ENCODE measurements around the gene DCAF8. TPM values are rescaled to one million over a fixed set of nuclear protein-coding genes. Genes with fewer than 3 reads are reported as not detected.

The DCAF8 gene
- total RNA-seq, 1 experiment from 2014 or later, result 143 TPM

DNA sequence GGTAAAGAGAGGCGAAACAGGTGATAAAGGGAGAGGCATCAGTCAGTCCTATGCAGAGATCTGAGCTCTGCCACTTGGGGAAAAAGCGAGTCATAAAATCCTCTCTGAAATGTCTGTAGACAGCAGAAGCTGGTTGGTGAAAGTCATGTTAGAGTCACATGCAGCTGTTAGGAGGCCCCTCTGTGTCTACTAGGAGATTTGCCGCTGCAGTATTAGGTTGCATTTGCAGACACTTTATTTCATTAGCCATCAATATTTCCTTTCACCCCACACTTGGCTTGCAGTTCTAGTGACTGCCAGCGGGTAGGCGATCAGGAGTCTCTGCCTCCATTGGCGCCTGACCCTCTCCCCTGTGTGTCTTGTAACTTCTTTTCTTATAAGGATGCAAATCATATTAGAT is 94.8 kb downstream of the DCAF8 start (continued):
- TF ChIP-seq, protein P1, sequence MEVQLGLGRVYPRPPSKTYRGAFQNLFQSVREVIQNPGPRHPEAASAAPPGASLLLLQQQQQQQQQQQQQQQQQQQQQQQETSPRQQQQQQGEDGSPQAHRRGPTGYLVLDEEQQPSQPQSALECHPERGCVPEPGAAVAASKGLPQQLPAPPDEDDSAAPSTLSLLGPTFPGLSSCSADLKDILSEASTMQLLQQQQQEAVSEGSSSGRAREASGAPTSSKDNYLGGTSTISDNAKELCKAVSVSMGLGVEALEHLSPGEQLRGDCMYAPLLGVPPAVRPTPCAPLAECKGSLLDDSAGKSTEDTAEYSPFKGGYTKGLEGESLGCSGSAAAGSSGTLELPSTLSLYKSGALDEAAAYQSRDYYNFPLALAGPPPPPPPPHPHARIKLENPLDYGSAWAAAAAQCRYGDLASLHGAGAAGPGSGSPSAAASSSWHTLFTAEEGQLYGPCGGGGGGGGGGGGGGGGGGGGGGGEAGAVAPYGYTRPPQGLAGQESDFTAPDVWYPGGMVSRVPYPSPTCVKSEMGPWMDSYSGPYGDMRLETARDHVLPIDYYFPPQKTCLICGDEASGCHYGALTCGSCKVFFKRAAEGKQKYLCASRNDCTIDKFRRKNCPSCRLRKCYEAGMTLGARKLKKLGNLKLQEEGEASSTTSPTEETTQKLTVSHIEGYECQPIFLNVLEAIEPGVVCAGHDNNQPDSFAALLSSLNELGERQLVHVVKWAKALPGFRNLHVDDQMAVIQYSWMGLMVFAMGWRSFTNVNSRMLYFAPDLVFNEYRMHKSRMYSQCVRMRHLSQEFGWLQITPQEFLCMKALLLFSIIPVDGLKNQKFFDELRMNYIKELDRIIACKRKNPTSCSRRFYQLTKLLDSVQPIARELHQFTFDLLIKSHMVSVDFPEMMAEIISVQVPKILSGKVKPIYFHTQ (CRISPR knock-in tag; IDR thresholded peaks at IDR 0.05), result no peak

GRCh38 chr1:160167056-160167455 is 95.3 kb downstream of the DCAF8 start:
- H3K9me3 Mint-ChIP-seq, result no peaks in the 10 kb centered on the region
- H3K27me3 Mint-ChIP-seq (ENCODE audit: low read depth), result peaks cover 14% of the 10 kb centered on the region
- H3K36me3 Mint-ChIP-seq, result no peaks in the 10 kb centered on the region
- no peak overlapping the region for H3K27ac Mint-ChIP-seq
- ChIA-PET CTCF (interaction anchor here (0.6 to 5.4 kb wide), 17 partner anchors 9 to 163 kb away, joined by 3 to 71 read pairs (median 7); partner anchors contain the start of genes ATP1A2, ATP1A4 and CASQ1), POLR2A (no interaction called here)
- TF ChIP-seq ZNF671 (CRISPR knock-in tag; IDR thresholded peaks at IDR 0.05), result no peak
- no peak for TF ChIP-seq SP1 (CRISPR knock-in tag; conservative IDR thresholded peaks at IDR 0.05)
- TF ChIP-seq USF2 (CRISPR knock-in tag; IDR thresholded peaks at IDR 0.05), result no peak
- no peak for TF ChIP-seq RELA (CRISPR knock-in tag; IDR thresholded peaks at IDR 0.05; ENCODE audit: borderline replicate concordance)
- TF ChIP-seq MXD4 (CRISPR knock-in tag; IDR thresholded peaks at IDR 0.05; ENCODE audit: borderline replicate concordance), result no peak
- TF ChIP-seq, protein P2, sequence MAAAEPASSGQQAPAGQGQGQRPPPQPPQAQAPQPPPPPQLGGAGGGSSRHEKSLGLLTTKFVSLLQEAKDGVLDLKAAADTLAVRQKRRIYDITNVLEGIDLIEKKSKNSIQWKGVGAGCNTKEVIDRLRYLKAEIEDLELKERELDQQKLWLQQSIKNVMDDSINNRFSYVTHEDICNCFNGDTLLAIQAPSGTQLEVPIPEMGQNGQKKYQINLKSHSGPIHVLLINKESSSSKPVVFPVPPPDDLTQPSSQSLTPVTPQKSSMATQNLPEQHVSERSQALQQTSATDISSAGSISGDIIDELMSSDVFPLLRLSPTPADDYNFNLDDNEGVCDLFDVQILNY (CRISPR knock-in tag; IDR thresholded peaks at IDR 0.05), result no peak
- TF ChIP-seq, protein P3, sequence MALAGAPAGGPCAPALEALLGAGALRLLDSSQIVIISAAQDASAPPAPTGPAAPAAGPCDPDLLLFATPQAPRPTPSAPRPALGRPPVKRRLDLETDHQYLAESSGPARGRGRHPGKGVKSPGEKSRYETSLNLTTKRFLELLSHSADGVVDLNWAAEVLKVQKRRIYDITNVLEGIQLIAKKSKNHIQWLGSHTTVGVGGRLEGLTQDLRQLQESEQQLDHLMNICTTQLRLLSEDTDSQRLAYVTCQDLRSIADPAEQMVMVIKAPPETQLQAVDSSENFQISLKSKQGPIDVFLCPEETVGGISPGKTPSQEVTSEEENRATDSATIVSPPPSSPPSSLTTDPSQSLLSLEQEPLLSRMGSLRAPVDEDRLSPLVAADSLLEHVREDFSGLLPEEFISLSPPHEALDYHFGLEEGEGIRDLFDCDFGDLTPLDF (CRISPR knock-in tag; IDR thresholded peaks at IDR 0.05), result no peak
- TF ChIP-seq CDX4 (CRISPR knock-in tag; IDR thresholded peaks at IDR 0.05; ENCODE audit: borderline replicate concordance), result no peak
- TF ChIP-seq SOX15 (CRISPR knock-in tag; IDR thresholded peaks at IDR 0.05), result no peak
- no peak for TF ChIP-seq ZNF219 (CRISPR knock-in tag; IDR thresholded peaks at IDR 0.05; ENCODE audit: borderline replicate concordance)
- TF ChIP-seq, protein P4, sequence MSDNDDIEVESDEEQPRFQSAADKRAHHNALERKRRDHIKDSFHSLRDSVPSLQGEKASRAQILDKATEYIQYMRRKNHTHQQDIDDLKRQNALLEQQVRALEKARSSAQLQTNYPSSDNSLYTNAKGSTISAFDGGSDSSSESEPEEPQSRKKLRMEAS (CRISPR knock-in tag; IDR thresholded peaks at IDR 0.05), result no peak
- no peak for TF ChIP-seq ZNF396 (CRISPR knock-in tag; IDR thresholded peaks at IDR 0.05; ENCODE audit: borderline replicate concordance)
- TF ChIP-seq ZNF423 (CRISPR knock-in tag; IDR thresholded peaks at IDR 0.05), result no peak
- TF ChIP-seq CTCF (IDR thresholded peaks at IDR 0.05), result no peak
- TF ChIP-seq IRF2 (CRISPR knock-in tag; IDR thresholded peaks at IDR 0.05; ENCODE audit: borderline replicate concordance, low read depth), result no peak
- TF ChIP-seq, protein P5, sequence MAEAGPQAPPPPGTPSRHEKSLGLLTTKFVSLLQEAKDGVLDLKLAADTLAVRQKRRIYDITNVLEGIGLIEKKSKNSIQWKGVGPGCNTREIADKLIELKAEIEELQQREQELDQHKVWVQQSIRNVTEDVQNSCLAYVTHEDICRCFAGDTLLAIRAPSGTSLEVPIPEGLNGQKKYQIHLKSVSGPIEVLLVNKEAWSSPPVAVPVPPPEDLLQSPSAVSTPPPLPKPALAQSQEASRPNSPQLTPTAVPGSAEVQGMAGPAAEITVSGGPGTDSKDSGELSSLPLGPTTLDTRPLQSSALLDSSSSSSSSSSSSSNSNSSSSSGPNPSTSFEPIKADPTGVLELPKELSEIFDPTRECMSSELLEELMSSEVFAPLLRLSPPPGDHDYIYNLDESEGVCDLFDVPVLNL (CRISPR knock-in tag; IDR thresholded peaks at IDR 0.05; ENCODE audit: borderline replicate concordance, low read depth), result no peak
- no peak for TF ChIP-seq HMGA2 (CRISPR knock-in tag; IDR thresholded peaks at IDR 0.05)
- TF ChIP-seq FOXK1 (CRISPR knock-in tag; IDR thresholded peaks at IDR 0.05), result no peak
- TF ChIP-seq GRHL2 (CRISPR knock-in tag; IDR thresholded peaks at IDR 0.05; ENCODE audit: insufficient replicate concordance, severe bottlenecking), result no peak
- TF ChIP-seq ZNF281 (CRISPR knock-in tag; IDR thresholded peaks at IDR 0.05), result no peak
- peaks cover 60% of the 10 kb centered on the region for H3K4me1 Mint-ChIP-seq
- no peak overlapping the region for H3K4me3 Mint-ChIP-seq
- DNase-seq (ENCODE audit: low spot score) (no peak), ATAC-seq (no peak)

Measured in WTC11 (cell line).